ENCODE results near the gene WHRN. TPM values are rescaled to one million over a fixed set of nuclear protein-coding genes. Genes with fewer than 3 reads are reported as not detected.

WHRN gene
- total RNA-seq, 1 experiment from 2014 or later = 24.3 TPM

DNA sequence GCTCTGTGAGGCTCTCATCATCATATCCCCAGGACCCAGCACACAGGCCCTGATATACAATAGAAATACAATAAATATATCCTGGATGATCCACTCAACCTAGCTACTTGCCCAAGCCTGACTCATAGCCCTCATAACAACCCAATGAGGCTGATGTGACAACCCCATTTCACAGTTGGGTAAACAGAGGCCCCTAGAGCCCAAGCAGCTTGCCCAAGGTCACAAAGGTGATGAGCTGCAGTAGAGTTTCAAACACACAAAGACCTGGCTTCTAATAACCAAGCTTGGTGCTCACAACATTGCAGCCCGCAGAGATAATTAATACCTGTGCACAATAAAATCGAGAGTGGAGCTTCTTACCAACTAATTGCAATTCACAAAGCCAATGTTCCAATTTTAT, 114.3 kb downstream of the WHRN start:
- ATAC-seq = no peak
- POLR2A ChIA-PET = interaction anchor here (0.9 to 1.2 kb wide), 2 partner anchors 14 to 20 kb away, joined by 3 read pairs; no protein-coding TSS in a partner anchor
- Mint-ChIP-seq H3K27me3 (ENCODE audit: low read depth) (no peaks in the 10 kb centered on the region), H3K4me1 (peaks cover 63% of the 10 kb centered on the region), H3K9me3 (no peaks in the 10 kb centered on the region), H3K4me3 (no peak overlapping the region), H3K27ac (no peak overlapping the region; the same call in 1 of the 2 replicates), H3K36me3 (no peaks in the 10 kb centered on the region)
- no peak for DNase-seq (ENCODE audit: low spot score)
- TF ChIP-seq, protein P1, sequence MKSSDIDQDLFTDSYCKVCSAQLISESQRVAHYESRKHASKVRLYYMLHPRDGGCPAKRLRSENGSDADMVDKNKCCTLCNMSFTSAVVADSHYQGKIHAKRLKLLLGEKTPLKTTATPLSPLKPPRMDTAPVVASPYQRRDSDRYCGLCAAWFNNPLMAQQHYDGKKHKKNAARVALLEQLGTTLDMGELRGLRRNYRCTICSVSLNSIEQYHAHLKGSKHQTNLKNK (CRISPR knock-in tag; IDR thresholded peaks at IDR 0.05) = no peak
- TF ChIP-seq ZBTB43 (CRISPR knock-in tag; IDR thresholded peaks at IDR 0.05) (no peak), PRRX2 (CRISPR knock-in tag; IDR thresholded peaks at IDR 0.05) (no peak), PRDM15 (CRISPR knock-in tag; IDR thresholded peaks at IDR 0.05) (no peak), RELA (CRISPR knock-in tag; IDR thresholded peaks at IDR 0.05; ENCODE audit: borderline replicate concordance) (no peak), NR2C2 (CRISPR knock-in tag; IDR thresholded peaks at IDR 0.05) (no peak), ESRRA (CRISPR knock-in tag; IDR thresholded peaks at IDR 0.05; ENCODE audit: borderline replicate concordance) (no peak), ZNF219 (CRISPR knock-in tag; IDR thresholded peaks at IDR 0.05; ENCODE audit: borderline replicate concordance) (no peak), ZNF416 (CRISPR knock-in tag; IDR thresholded peaks at IDR 0.05) (no peak), TP53 (CRISPR knock-in tag; IDR thresholded peaks at IDR 0.05) (no peak), MAX (CRISPR knock-in tag; IDR thresholded peaks at IDR 0.05) (no peak), STAT6 (CRISPR knock-in tag; conservative IDR thresholded peaks at IDR 0.05; ENCODE audit: low read depth) (no peak), CDX4 (CRISPR knock-in tag; IDR thresholded peaks at IDR 0.05; ENCODE audit: borderline replicate concordance) (no peak), ZNF232 (CRISPR knock-in tag; IDR thresholded peaks at IDR 0.05) (no peak), SOX15 (CRISPR knock-in tag; IDR thresholded peaks at IDR 0.05) (no peak)
- TF ChIP-seq, protein P2, sequence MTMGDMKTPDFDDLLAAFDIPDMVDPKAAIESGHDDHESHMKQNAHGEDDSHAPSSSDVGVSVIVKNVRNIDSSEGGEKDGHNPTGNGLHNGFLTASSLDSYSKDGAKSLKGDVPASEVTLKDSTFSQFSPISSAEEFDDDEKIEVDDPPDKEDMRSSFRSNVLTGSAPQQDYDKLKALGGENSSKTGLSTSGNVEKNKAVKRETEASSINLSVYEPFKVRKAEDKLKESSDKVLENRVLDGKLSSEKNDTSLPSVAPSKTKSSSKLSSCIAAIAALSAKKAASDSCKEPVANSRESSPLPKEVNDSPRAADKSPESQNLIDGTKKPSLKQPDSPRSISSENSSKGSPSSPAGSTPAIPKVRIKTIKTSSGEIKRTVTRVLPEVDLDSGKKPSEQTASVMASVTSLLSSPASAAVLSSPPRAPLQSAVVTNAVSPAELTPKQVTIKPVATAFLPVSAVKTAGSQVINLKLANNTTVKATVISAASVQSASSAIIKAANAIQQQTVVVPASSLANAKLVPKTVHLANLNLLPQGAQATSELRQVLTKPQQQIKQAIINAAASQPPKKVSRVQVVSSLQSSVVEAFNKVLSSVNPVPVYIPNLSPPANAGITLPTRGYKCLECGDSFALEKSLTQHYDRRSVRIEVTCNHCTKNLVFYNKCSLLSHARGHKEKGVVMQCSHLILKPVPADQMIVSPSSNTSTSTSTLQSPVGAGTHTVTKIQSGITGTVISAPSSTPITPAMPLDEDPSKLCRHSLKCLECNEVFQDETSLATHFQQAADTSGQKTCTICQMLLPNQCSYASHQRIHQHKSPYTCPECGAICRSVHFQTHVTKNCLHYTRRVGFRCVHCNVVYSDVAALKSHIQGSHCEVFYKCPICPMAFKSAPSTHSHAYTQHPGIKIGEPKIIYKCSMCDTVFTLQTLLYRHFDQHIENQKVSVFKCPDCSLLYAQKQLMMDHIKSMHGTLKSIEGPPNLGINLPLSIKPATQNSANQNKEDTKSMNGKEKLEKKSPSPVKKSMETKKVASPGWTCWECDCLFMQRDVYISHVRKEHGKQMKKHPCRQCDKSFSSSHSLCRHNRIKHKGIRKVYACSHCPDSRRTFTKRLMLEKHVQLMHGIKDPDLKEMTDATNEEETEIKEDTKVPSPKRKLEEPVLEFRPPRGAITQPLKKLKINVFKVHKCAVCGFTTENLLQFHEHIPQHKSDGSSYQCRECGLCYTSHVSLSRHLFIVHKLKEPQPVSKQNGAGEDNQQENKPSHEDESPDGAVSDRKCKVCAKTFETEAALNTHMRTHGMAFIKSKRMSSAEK (CRISPR knock-in tag; IDR thresholded peaks at IDR 0.05; ENCODE audit: borderline replicate concordance) = no peak
- CTCF ChIA-PET = interaction anchor here (1.0 to 2.6 kb wide), 6 partner anchors 10 to 263 kb away, joined by 3 to 14 read pairs (median 6); no protein-coding TSS in a partner anchor
